NCI-H1105 treated with DMSO at 0.1 percent for 48 hours (cell line): ENCODE measurements around the gene ST8SIA6.
"Not testable (repeated sequence)": the region's sequence is repeated elsewhere in the genome, so short reads cannot be mapped to it uniquely, and the experiment has no call there.

Source experiments
- DNase-seq: peaks from one replicate; lab custom pipeline; 2025; lab: John Stamatoyannopoulos, UW

The ST8SIA6 gene

GRCh38 chr10:17457083-17457482 lies 2.7 kb upstream of the ST8SIA6 start:
- DNase-seq = no peak

- no peak for DNase-seq
Observed at GRCh38 chr10:17456032-17456548, 1.7 kb upstream of the ST8SIA6 start.

GRCh38 chr10:17455015-17455520 lies 673 bp upstream of the ST8SIA6 start:
- no peak for DNase-seq

GRCh38 chr10:17453373-17454091 lies 863 bp downstream of the ST8SIA6 start:
- DNase-seq = peak; percentile 28

- no peak for DNase-seq
Observed at GRCh38 chr10:17453035-17453372, 1.4 kb downstream of the ST8SIA6 start.

GRCh38 chr10:17452060-17452841 lies 2.1 kb downstream of the ST8SIA6 start:
- no peak for DNase-seq

GRCh38 chr10:17450024-17450423 lies 4.4 kb downstream of the ST8SIA6 start:
- no peak for DNase-seq

GRCh38 chr10:17445400-17445998 lies 8.9 kb downstream of the ST8SIA6 start:
- DNase-seq = no peak

GRCh38 chr10:17444388-17444714 lies 10.0 kb downstream of the ST8SIA6 start:
- DNase-seq = no peak

GRCh38 chr10:17443707-17444387 lies 10.5 kb downstream of the ST8SIA6 start:
- DNase-seq = no peak

GRCh38 chr10:17438583-17438982 lies 15.8 kb downstream of the ST8SIA6 start:
- no peak for DNase-seq

- DNase-seq = not testable (repeated sequence)
Observed at GRCh38 chr10:17436578-17436977, 17.8 kb downstream of the ST8SIA6 start.

- DNase-seq = no peak
Observed at GRCh38 chr10:17435953-17436352, 18.4 kb downstream of the ST8SIA6 start.

- no peak for DNase-seq
Observed at GRCh38 chr10:17435187-17435586, 19.2 kb downstream of the ST8SIA6 start.

GRCh38 chr10:17432723-17433122 lies 21.7 kb downstream of the ST8SIA6 start:
- DNase-seq = no peak

GRCh38 chr10:17431871-17432311 lies 22.5 kb downstream of the ST8SIA6 start:
- DNase-seq = no peak

GRCh38 chr10:17430647-17431355 lies 23.6 kb downstream of the ST8SIA6 start:
- peak; percentile 38 for DNase-seq

- no peak for DNase-seq
Observed at GRCh38 chr10:17429490-17429889, 24.9 kb downstream of the ST8SIA6 start.

GRCh38 chr10:17428351-17429097 lies 25.9 kb downstream of the ST8SIA6 start:
- DNase-seq = no peak

- DNase-seq = no peak
Observed at GRCh38 chr10:17427666-17428350, 26.6 kb downstream of the ST8SIA6 start.
